Neural progenitor cell (in vitro differentiated cells): ENCODE results near the gene HSPA4.

Source experiments
- EZH2 ChIP-seq: fragments of 200-600 bp; sonication (generic); IDR thresholded peaks from 2 replicates; pipeline ENCODE4 v1.6.1; 2017; ENCODE audit warnings: antibody characterized with exemption, mild to moderate bottlenecking, moderate library complexity
- TF ChIP-seq, protein P1 (sequence below): fragments of 200-600 bp; sonication (generic); IDR thresholded peaks from 2 replicates; pipeline ENCODE4 v1.5.1; 2017; ENCODE audit warnings: antibody characterized with exemption, mild to moderate bottlenecking

DNA sequence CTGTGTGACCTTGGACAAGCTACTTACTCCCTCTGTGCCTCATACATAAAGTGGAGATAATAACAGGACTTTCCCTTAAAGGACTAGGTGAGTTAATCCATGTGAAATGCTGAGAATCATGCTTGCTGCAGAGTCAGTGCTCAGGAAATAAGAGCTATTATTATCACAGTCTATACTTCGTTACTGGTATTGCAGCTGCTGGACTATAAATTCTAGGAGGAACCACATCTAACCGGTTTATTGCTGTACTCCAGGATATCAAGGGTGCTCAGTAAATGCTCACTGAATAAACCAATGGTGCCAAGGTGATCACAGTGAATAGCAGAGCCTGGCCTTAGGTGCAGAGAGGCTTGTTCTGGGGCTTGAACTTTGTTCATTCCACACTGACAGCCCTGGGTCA is 69.3 kb downstream of the HSPA4 start:
- TF ChIP-seq, protein P1, sequence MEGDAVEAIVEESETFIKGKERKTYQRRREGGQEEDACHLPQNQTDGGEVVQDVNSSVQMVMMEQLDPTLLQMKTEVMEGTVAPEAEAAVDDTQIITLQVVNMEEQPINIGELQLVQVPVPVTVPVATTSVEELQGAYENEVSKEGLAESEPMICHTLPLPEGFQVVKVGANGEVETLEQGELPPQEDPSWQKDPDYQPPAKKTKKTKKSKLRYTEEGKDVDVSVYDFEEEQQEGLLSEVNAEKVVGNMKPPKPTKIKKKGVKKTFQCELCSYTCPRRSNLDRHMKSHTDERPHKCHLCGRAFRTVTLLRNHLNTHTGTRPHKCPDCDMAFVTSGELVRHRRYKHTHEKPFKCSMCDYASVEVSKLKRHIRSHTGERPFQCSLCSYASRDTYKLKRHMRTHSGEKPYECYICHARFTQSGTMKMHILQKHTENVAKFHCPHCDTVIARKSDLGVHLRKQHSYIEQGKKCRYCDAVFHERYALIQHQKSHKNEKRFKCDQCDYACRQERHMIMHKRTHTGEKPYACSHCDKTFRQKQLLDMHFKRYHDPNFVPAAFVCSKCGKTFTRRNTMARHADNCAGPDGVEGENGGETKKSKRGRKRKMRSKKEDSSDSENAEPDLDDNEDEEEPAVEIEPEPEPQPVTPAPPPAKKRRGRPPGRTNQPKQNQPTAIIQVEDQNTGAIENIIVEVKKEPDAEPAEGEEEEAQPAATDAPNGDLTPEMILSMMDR, result no peak
- TF ChIP-seq EZH2, result no peak
